Measurements from ENCODE around the gene MTRFR. TPM values are rescaled to one million over a fixed set of nuclear protein-coding genes. Genes with fewer than 3 reads are reported as not detected.
"Not testable (repeated sequence)": the region's sequence is repeated elsewhere in the genome, so short reads cannot be mapped to it uniquely, and the experiment has no call there.

MTRFR gene
- total and polyA plus RNA-seq, 4 experiments from 2014 or later: 35.4 to 63.1 (median 47.4) TPM

GRCh38 chr12:123243671-123244262 lies 10.5 kb downstream of the MTRFR start:
- Histone ChIP-seq H3K4me3 (ENCODE audit: low read length in 2 of 2) (no peak overlapping the region), H3K27me3 (ENCODE audit: insufficient read depth, low read length) (no peaks in the 10 kb centered on the region), H3K9me3 (ENCODE audit: control insufficient read depth in 1 of 2, low read length in 2 of 2) (no peaks in the 10 kb centered on the region), H3K36me3 (ENCODE audit: insufficient read depth, low read length) (no peaks in the 10 kb centered on the region), H3K4me1 (ENCODE audit: insufficient read depth, low read length) (peaks cover 38% of the 10 kb centered on the region), H3K27ac (ENCODE audit: low read depth, low read length) (no peak overlapping the region)
- H3K9me3 Mint-ChIP-seq: no peaks in the 10 kb centered on the region
- POLR2A ChIA-PET (ENCODE audit: partially characterized antibody): interaction anchor here (0.9 to 3.7 kb wide), 4 partner anchors 11 to 200 kb away, joined by 3 to 60 read pairs (median 3); partner anchors contain the start of genes MPHOSPH9 and MTRFR
- no peaks in the 10 kb centered on the region for H3K27me3 Mint-ChIP-seq
- CTCF ChIA-PET (ENCODE audit: partially characterized antibody): interaction anchor here (12.7 kb wide), 1 partner anchor 200 kb away, joined by 204 read pairs; no protein-coding TSS in a partner anchor
- no peak for DNase-seq
- intact Hi-C loops (cut with micrococcal nuclease): no loop called here
- peaks cover 19 to 36% of the 10 kb centered on the region in 2 donors for H3K36me3 Mint-ChIP-seq
- peaks cover 39 to 67% (median 52%) of the 10 kb centered on the region in 4 donors for H3K4me1 Mint-ChIP-seq
- peak overlapping the region in 3 of 7 donors; percentile 18 to 77 (median 26) for H3K27ac Mint-ChIP-seq
- H3K4me3 Mint-ChIP-seq: no peak overlapping the region

DNA sequence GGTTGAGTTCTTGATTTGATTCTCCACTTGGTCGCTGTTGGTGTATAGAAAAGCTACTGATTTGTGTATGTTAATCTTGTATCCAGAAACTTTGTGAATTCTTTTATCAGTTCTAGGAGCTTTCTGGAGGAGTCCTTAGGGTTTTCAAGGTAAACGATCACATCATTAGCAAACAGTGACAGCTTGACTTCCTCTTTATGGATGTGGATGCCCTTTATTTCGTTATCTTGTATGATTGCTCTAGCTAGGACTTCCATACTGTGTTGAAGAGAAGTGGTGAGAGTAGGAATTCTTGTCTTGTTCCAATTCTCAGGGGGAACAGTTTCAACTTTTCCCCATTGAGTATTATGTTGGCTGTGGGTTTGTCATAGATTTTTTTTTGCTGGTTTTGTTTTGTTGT lies 12.4 kb downstream of the MTRFR start:
- Mint-ChIP-seq H3K27me3 (no peaks in the 10 kb centered on the region), H3K9me3 (no peaks in the 10 kb centered on the region), H3K4me3 (peak overlapping the region in 6 of 8 donors; percentile 41 to 60 (median 50)), H3K27ac (peak overlapping the region in 5 of 7 donors; percentile 16 to 85 (median 43)), H3K36me3 (peaks cover 25 to 43% of the 10 kb centered on the region in 2 donors), H3K4me1 (peaks cover 45 to 77% (median 60%) of the 10 kb centered on the region in 4 donors)
- CTCF ChIA-PET (ENCODE audit: partially characterized antibody): interaction anchor here (0.9 to 1.3 kb wide), 4 partner anchors 9 to 202 kb away, joined by 3 read pairs; partner anchors contain the start of genes MPHOSPH9 and MTRFR
- intact Hi-C loops (cut with micrococcal nuclease): no loop called here
- H3K9me3 ChIP-seq (ENCODE audit: control insufficient read depth in 1 of 2, low read length in 2 of 2): no peaks in the 10 kb centered on the region
- no peak for DNase-seq
- H3K27ac ChIP-seq (ENCODE audit: low read depth, low read length): no peak overlapping the region
- no peak overlapping the region for H3K4me3 ChIP-seq (ENCODE audit: low read length in 2 of 2)
- no peaks in the 10 kb centered on the region for H3K36me3 ChIP-seq (ENCODE audit: insufficient read depth, low read length)
- POLR2A ChIA-PET (ENCODE audit: partially characterized antibody): interaction anchor here (3.4 kb wide), 1 partner anchor 12 kb away, joined by 14 read pairs; the partner anchor contains the start of genes MPHOSPH9 and MTRFR
- no peaks in the 10 kb centered on the region for H3K27me3 ChIP-seq (ENCODE audit: insufficient read depth, low read length)
- H3K4me1 ChIP-seq (ENCODE audit: insufficient read depth, low read length): peaks cover 44% of the 10 kb centered on the region

DNA sequence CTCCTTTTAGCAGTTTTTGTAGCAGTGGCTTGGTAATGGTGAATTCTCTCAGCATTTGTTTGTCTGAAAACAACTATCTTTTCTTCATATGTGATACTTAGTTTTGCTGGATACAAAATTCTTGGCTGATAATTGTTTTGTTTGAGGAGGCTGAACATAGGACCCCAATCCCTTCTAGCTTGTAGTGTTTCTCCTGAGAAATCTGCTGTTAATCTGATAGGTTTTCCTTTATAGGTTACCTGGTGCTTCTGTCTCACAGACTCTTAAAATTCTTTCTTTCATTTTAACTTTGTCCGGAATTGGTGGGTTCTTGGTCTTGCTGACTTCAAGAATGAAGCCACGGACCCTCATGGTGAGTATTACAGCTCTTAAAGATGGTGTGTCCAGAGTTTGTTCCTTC lies 14.9 kb downstream of the MTRFR start:
- H3K27ac ChIP-seq (ENCODE audit: low read depth, low read length); H3K27me3 Mint-ChIP-seq; H3K36me3 ChIP-seq (ENCODE audit: insufficient read depth, low read length); H3K27me3 ChIP-seq (ENCODE audit: insufficient read depth, low read length); H3K9me3 Mint-ChIP-seq; H3K4me3 ChIP-seq (ENCODE audit: low read length in 2 of 2); intact Hi-C loops (cut with micrococcal nuclease); H3K9me3 ChIP-seq (ENCODE audit: control insufficient read depth in 1 of 2, low read length in 2 of 2); DNase-seq: not testable (repeated sequence)
- H3K4me3 Mint-ChIP-seq: peak overlapping the region in 6 of 8 donors; percentile 9 to 71 (median 50)
- peaks cover 36 to 75% (median 53%) of the 10 kb centered on the region in 4 donors for H3K4me1 Mint-ChIP-seq
- H3K4me1 ChIP-seq (ENCODE audit: insufficient read depth, low read length): peaks cover 40% of the 10 kb centered on the region
- H3K27ac Mint-ChIP-seq: peak overlapping the region in 4 of 7 donors; percentile 32 to 89 (median 58)
- ChIA-PET CTCF (ENCODE audit: partially characterized antibody) (interaction anchor here (1.0 to 2.7 kb wide), 3 partner anchors 10 to 329 kb away, joined by 3 to 19 read pairs (median 4); partner anchors contain the start of genes MPHOSPH9 and MTRFR), POLR2A (ENCODE audit: partially characterized antibody) (interaction anchor here (1.1 to 1.7 kb wide), 2 partner anchors 15 to 25 kb away, joined by 5 to 6 read pairs; partner anchors contain the start of genes MPHOSPH9 and MTRFR)
- H3K36me3 Mint-ChIP-seq: peaks cover 19 to 32% of the 10 kb centered on the region in 2 donors

DNA sequence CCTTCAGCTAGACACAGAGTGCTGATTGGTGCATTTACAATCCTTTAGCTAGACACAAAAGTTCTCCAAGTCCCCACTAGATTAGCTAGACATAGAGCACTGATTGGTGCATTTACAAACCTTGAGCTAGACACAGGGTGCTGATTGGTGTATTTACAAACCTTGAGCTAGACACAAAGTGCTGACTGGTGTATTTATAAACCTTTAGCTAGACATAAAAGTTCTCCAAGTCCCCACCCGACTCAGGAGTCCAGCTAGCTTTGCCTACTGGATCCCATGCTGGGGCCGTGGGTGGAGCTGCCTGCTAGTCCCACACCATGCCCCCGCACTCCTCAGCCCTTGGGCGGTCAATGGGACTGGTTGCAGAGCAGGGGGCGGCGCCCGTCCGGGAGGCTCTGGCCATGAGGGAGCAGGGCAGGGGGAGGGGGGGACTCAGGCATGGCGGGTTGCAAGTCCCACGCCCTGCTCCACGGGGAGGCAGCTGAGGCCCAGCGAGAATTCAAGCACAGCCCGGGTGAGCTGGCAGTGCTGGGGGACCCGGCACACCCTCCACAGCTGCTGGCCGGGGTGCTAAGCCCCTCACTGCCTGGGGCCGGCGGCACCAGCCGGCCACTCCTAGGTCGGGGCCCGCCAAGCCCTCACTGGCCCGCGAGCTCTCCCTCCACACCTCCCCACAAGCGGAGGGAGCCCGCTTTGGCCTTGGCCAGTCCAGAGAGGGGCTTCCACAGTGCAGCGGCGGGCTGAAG lies 15.9 kb downstream of the MTRFR start:
- H3K27ac ChIP-seq (ENCODE audit: low read depth, low read length); H3K9me3 Mint-ChIP-seq; DNase-seq; H3K4me3 Mint-ChIP-seq; H3K9me3 ChIP-seq (ENCODE audit: control insufficient read depth in 1 of 2, low read length in 2 of 2); H3K27me3 ChIP-seq (ENCODE audit: insufficient read depth, low read length); H3K27me3 Mint-ChIP-seq; H3K27ac Mint-ChIP-seq; H3K4me3 ChIP-seq (ENCODE audit: low read length in 2 of 2); intact Hi-C loops (cut with micrococcal nuclease): not testable (repeated sequence)
- peaks cover 25 to 42% of the 10 kb centered on the region in 2 donors for H3K36me3 Mint-ChIP-seq
- peaks cover 34 to 69% (median 50%) of the 10 kb centered on the region in 4 donors for H3K4me1 Mint-ChIP-seq
- Histone ChIP-seq H3K36me3 (ENCODE audit: insufficient read depth, low read length) (peaks cover 10% of the 10 kb centered on the region), H3K4me1 (ENCODE audit: insufficient read depth, low read length) (peaks cover 36% of the 10 kb centered on the region)
- CTCF ChIA-PET (ENCODE audit: partially characterized antibody): interaction anchor here (1.0 to 2.7 kb wide), 3 partner anchors 11 to 328 kb away, joined by 3 to 19 read pairs (median 4); partner anchors contain the start of genes MPHOSPH9 and MTRFR
- POLR2A ChIA-PET (ENCODE audit: partially characterized antibody): interaction anchor here (0.9 to 1.7 kb wide), 3 partner anchors 16 to 297 kb away, joined by 3 to 6 read pairs (median 5); partner anchors contain the start of genes MPHOSPH9 and MTRFR

GRCh38 chr12:123250471-123251383 lies 17.5 kb downstream of the MTRFR start:
- intact Hi-C loops (cut with micrococcal nuclease): no loop called here

DNA sequence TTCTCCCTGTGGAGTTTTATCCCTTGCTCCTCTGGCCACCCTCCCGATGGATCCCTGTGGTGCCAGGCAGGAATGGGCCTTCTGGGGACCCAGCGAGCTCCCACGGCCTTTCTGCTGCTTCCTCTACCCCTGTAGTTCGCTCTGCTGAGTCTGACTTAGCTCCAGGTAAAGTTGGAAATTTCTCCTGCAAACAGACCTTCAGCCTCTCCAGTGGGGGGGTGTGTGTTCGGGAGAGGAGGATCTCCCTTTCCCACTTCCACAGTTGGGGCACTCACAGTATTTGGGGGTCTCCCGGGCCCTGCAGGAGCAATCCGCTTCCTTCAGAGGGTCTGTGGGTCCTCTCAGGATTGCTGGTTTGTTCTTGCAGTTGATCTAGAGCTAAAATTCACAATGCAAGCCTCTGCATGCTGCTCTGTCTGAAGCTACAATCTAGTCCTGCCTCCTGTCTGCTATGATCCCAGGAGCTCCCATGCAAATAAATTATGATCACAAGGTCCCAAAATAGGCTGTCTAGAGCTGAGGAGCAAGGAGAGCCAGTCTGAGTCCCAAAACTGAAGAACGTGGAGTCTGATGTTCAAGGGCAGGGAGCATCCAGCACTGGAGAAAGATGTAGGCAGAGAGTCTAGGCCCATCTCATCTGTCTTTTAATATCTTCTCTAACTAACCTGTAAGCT lies 18.3 kb downstream of the MTRFR start:
- POLR2A ChIA-PET (ENCODE audit: partially characterized antibody): interaction anchor here (1.2 kb wide), 1 partner anchor 19 kb away, joined by 5 read pairs; no protein-coding TSS in a partner anchor
- H3K27ac ChIP-seq (ENCODE audit: low read depth, low read length): no peak overlapping the region
- no peak for DNase-seq
- H3K36me3 ChIP-seq (ENCODE audit: insufficient read depth, low read length): peaks cover 33% of the 10 kb centered on the region
- Mint-ChIP-seq H3K4me3 (peak overlapping the region in 1 of 8 donors; percentile 20), H3K36me3 (peaks cover 30 to 48% of the 10 kb centered on the region in 2 donors), H3K27ac (peak overlapping the region in 2 of 7 donors; percentile 7 to 31), H3K27me3 (no peaks in the 10 kb centered on the region), H3K4me1 (peaks cover 25 to 51% (median 37%) of the 10 kb centered on the region in 4 donors), H3K9me3 (no peaks in the 10 kb centered on the region)
- no peaks in the 10 kb centered on the region for H3K9me3 ChIP-seq (ENCODE audit: control insufficient read depth in 1 of 2, low read length in 2 of 2)
- intact Hi-C loops (cut with micrococcal nuclease): no loop called here
- no peaks in the 10 kb centered on the region for H3K27me3 ChIP-seq (ENCODE audit: insufficient read depth, low read length)
- H3K4me1 ChIP-seq (ENCODE audit: insufficient read depth, low read length): peaks cover 27% of the 10 kb centered on the region
- H3K4me3 ChIP-seq (ENCODE audit: low read length in 2 of 2): no peak overlapping the region
- CTCF ChIA-PET (ENCODE audit: partially characterized antibody): interaction anchor here (0.7 to 2.8 kb wide), 4 partner anchors 9 to 391 kb away, joined by 3 to 14 read pairs (median 4); no protein-coding TSS in a partner anchor

More at GRCh38 chr12:123250471-123251383, 17.5 kb downstream of the MTRFR start:
- Histone ChIP-seq H3K4me1 (ENCODE audit: insufficient read depth, low read length) (peaks cover 31% of the 10 kb centered on the region), H3K27ac (ENCODE audit: low read depth, low read length) (no peak overlapping the region), H3K27me3 (ENCODE audit: insufficient read depth, low read length) (no peaks in the 10 kb centered on the region), H3K9me3 (ENCODE audit: control insufficient read depth in 1 of 2, low read length in 2 of 2) (no peaks in the 10 kb centered on the region), H3K4me3 (ENCODE audit: low read length in 2 of 2) (no peak overlapping the region), H3K36me3 (ENCODE audit: insufficient read depth, low read length) (peaks cover 25% of the 10 kb centered on the region)
- peak overlapping the region in 6 of 7 donors; percentile 39 to 79 (median 54) for H3K27ac Mint-ChIP-seq
- no peak for DNase-seq
- no peaks in the 10 kb centered on the region for H3K27me3 Mint-ChIP-seq
- ChIA-PET CTCF (ENCODE audit: partially characterized antibody) (interaction anchor here (1.8 to 2.8 kb wide), 2 partner anchors 8 to 13 kb away, joined by 4 to 14 read pairs; no protein-coding TSS in a partner anchor), POLR2A (ENCODE audit: partially characterized antibody) (interaction anchor here (1.2 kb wide), 1 partner anchor 19 kb away, joined by 5 read pairs; no protein-coding TSS in a partner anchor)
- peak overlapping the region in 3 of 8 donors; percentile 30 to 38 (median 33) for H3K4me3 Mint-ChIP-seq
- H3K4me1 Mint-ChIP-seq: peaks cover 27 to 58% (median 43%) of the 10 kb centered on the region in 4 donors
- H3K9me3 Mint-ChIP-seq: no peaks in the 10 kb centered on the region
- peaks cover 25 to 46% of the 10 kb centered on the region in 2 donors for H3K36me3 Mint-ChIP-seq
